Inferior parietal cortex (tissue), 1 donor: Measurements from ENCODE around the gene EPHB2.
A peak's percentile ranks its signal among the peaks of the same experiment; 100 is the strongest.
"Not testable (repeated sequence)": the region's sequence is repeated elsewhere in the genome, so short reads cannot be mapped to it uniquely, and the experiment has no call there.

Experiments used
- DNase-seq: peaks from one replicate; pipeline ENCODE4 v3.0.0-alpha.2; 2016; ENCODE audit errors: extremely low spot score

The EPHB2 gene

DNA sequence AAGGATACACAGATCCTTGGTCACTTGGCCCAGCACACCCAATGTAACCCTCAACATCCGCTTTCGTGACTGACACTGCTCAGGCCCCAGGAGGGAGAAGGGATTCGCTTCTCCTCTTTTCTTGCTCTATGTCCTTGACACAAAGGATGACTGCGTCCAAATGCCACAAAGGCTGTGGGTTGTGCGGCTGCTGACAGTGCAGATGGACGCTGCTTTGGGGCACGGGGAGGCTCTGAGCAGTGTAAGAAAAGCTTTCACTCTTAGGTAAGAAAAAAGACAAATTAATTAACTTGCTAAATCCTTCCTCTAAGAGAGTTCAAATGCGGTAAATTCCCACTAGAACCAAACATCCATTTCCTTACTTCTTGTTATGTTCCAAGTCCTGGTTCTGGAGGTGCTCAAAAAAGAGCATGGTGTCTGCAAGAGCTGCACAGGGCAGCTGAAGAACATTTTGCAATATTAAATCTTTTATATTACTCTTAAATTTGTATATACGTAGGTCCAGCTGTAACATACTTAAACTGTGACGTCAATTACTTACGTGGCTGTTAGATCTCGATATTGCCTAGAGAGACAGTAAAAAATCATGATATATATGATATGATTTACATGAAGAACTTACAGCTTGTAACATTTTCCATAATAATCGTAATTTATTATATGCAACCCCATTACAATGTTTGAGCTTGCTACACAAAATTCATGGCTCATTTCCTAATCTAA is 19.4 kb upstream of the EPHB2 start:
- no peak for DNase-seq

DNA sequence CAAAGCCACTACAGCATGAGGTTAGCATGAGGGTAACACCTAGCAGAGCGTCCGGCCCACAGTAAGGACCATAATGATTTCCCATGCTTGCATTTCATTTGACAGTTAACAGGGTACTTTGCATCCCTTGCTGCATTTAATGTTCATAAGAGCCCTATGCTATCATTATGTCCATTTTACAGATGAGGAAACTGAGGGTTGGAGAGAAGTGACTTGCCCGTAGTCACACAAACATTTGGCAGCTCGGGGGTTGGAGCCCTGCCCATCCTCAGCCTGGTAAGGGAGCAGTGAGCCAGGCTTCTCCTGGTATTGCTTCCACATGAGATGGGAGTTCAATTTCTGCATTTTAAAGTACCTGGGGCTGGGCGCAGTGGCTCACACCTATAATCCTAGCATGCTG is 16.5 kb upstream of the EPHB2 start:
- no peak for DNase-seq

DNA sequence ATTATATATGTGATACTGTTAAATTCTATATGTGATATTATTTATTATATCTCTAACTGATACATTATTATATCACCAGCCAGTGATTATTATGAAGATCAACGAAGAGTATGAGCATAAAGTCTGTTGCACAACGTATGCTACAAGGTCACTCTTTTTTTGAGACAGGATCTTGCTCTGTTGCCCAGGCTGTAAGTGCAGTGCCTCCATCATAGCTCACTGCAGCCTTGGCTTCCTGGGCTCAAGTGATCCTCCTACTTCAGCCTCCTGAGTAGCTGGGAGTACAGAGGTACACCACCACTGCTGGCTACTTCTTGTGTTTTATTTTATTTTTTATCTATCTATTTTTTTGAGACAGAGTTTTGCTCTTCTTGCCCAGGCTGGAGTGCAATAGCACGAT is 14.0 kb upstream of the EPHB2 start:
- no peak for DNase-seq

DNA sequence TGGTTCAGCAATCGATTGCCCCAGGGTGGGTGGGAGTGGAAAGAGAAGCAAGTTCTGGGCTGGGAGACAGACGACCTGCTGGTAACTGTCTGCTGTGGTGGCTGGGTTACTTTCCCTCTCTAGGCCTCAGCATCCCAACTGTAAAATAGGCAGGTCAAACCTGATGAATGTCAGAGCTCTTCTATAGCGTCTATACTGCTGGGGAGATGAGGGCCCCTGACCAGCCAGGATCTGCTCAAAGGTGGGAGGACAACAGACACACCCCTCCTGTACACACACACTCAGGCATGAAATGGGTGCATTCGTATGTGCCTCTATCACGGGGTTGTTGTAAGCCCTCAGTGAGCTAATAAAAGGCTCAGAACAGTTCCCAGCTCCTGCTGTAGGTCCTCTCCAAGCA is 12.7 kb upstream of the EPHB2 start:
- DNase-seq: no peak

DNA sequence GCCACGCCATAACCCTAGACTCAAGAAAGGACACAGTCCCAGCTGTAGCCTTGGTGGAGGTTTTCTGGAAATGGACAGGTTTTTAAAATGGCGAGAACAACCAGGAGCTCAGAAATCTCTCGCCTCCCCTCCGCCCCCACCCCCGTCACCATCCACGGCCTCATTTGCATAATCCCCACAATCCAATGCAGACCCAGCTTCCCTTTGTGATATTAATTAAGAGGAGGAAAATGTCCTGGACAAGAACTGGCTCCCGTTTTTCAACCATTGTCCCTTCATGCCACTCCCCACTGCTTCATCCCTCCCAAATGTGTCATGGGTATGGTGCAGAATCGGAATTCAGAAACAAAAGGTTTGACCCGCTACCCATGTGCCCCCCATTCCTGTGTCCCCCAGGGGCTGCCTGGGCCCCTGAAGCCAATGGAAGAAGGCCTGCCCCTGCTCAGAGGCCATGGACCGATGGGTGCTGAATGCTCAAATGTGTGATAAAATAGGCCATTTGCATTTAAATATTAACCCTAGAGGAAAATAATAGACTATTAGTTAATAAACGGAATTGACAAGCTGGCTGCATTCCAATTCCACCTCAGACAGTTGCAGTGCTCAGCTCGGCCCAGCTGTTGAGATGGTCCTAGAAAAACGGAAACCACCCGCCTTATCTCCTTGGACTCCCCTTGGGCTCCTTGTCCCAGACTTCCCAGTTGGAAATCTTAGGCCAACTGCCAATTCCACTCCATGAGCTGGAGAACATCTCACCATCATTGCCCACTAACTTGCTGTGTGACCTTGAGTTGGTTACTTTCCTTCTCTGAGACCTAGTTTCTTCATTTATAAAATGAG is 10.7 kb upstream of the EPHB2 start:
- DNase-seq: no peak

DNA sequence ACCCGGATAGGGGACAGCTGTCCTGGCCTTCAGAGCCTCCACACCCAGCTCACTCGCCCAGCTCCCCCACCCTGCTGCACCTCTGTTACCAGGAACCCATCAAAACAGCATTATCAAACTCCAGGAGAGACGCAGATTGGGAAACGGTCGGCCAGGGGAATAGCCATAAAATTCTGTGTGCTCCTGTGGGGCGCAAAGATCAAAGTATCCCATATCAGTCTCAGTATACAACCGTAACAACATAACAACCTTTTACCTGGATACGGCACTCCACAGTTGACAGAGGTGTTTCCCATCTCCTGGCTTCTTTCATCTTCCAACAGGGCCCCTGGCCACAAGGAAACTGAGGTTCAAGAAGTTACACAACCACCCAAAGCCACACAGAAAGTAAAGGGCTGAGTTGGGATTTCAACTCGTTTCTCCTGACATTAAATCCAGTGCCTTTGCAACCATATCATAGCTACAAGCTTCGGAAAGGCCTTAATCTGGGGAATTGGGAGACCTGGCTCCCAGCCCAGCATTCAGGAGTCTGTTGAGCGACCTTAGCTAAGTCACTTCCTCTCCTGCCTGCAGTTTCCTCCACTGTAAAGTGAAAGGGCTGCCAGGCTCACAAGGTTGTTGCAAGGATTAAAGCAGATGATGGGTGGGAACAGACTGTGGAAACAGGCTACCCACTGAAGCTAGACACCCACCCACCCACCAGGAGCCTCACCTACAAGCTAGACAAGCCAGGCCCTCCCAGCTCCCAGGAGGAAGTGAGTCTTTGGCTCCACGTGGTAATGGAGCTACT is 8.1 kb upstream of the EPHB2 start:
- DNase-seq: no peak

DNA sequence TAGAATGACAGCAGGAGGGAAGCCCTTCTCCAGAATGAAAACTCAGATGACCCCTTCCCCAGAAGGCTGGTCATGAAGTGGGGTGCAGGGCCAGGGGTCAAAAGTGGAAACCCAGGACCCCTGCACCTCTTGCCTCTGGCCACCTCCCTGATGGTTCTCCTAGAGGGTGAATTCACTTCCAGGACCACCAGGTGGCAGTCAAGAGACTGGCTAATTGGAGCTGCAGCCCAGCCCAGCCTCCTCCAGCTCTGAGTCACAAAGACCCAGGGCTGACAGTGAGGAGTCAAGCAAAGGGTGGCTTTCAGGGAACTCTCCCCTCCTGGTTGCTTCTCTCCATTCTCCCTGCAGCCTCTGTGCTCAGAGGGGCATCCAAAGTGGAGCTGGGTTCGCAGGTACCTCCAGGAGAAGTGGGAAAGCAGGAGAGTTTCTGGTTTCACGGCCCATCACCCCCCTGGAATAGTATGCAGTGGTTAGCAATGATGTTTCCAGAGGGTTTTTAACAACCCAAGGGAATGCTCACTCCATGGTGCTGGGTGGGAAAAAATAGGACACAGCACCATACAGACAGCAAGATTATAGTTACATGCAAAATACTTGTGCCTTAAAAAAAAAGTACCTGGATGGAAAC is 6.1 kb upstream of the EPHB2 start:
- peak; percentile 93 for DNase-seq

DNA sequence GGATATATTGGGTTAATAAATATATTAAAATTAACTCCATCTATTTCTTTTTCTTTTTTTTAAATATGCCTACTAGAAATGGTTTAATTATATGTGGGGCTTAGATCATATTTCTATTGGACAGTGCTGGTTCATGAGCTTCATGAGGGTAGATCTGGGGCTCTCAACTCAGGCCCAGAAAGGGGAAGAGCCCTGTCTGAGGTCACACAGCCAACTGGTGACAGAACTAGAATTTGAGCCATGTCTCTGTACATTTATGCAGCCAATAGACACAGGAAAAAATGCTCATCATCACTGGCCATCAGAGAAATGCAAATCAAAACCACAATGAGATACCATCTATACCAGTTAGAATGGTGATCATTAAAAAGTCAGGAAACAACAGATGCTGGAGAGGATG is 5.1 kb upstream of the EPHB2 start:
- DNase-seq: no peak

DNA sequence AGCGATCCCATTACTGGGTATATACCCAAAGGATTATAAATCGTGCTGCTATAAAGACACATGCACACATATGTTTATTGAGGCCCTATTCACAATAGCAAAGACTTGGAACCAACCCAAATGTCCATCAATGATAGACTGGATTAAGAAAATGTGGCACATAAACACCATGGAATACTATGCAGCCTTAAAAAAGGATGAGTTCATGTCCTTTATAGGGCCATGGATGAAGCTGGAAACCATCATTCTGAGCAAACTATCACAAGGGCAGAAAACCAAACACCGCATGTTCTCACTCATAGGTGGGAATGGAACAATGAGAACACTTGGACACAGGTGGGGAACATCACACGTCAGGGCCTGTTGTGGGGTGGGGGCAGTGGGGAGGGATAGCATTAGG is 4.5 kb upstream of the EPHB2 start:
- not testable (repeated sequence) for DNase-seq

DNA sequence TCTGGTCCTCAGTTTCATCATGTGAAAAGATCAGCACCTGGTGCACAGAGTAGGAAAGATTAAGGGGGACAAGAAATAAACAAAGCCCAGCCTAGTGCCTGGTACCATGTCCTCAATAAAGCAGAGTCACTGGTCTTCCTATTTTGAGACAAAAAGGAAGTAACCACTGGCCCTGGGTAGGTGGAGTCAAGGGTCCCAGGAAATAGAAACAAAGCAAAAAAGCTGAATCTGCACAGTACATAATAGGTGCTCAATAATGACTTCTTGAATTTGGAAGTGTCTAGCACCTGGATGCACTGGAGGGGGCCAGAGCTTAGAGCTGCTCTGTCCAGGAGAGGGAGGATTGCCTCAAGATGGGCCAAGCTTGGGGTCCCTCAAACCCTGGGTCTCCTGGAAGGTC is 1.9 kb upstream of the EPHB2 start:
- DNase-seq: no peak

DNA sequence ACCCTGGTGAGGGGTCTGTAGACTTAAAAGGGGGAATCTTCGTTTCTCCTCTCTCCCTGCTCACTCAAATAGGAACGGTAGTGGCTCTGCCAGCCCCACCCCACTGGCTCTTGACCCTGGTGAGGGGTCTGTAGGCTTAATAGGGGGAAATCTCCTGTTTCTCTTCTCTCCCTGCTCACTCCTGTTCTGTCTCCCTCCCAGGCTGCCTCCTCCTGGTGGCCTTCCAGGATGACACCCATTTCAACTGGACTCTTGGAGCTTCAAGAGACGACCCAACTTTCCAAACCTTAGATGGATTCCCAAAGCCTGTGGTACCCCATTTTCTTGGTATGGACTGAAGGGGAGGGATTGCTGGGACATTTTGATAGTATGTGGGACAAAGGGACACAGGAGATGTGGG is 1.4 kb upstream of the EPHB2 start:
- no peak for DNase-seq

DNA sequence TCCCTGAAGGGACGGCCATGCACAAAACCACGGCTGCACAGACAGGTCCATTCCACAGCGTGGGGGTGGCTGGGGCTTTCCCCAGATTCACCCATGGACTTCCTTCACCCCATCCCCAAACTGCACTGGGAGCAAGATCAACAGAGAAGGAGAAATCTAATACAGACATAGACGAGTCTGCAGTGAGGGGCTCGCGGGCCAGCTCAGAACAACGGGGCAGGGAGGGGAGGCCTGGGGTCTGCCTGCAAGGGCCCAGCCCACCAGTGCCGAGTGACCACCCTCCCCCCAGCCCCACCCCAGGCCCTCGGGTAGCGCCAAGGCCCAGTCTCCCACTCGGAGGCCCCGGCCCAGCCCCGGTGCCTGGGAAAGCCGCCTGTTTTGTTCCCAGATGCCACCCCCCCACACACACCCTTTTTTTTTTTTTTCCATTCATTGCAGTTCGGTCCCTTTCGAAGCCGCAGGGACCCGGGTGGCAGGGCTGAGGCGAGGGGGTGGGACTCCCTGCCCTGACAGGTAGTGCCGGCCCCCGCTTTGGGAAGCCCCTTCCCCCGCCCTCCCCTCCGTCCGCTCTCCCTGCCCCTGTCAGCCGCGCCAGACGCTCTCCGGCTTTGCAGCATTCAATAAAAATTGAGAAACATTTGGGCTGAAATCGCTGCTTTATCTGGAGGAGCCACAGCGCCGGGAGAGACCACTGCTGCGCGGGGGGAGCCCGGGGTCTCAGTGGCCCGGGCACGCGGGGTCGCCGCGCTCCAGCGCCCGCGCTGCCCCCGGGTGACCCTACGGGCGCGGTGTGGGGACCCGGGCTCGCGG is 543 bp upstream of the EPHB2 start:
- DNase-seq: peak; percentile 65

DNA sequence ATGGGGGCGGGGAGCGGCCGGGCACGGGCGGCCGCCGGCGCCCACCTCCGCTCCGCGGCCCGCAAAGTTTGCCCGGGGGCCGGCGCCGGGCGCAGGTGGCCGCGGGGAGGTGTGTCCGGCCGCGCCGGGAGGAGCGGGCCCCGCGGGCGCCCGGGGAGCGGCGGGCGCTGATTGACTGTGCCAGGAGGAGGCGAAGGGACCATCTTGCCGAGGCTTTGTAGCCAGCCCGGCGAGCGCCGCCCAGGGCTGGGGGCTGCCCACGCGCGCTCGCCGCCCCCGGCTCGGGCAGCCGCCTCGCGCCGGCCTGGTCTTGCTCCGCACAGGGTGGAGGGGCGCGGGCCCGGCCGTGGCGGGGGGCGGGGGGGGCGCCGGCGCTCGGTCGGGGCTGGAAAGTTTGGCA is 432 bp downstream of the EPHB2 start:
- no peak for DNase-seq

DNA sequence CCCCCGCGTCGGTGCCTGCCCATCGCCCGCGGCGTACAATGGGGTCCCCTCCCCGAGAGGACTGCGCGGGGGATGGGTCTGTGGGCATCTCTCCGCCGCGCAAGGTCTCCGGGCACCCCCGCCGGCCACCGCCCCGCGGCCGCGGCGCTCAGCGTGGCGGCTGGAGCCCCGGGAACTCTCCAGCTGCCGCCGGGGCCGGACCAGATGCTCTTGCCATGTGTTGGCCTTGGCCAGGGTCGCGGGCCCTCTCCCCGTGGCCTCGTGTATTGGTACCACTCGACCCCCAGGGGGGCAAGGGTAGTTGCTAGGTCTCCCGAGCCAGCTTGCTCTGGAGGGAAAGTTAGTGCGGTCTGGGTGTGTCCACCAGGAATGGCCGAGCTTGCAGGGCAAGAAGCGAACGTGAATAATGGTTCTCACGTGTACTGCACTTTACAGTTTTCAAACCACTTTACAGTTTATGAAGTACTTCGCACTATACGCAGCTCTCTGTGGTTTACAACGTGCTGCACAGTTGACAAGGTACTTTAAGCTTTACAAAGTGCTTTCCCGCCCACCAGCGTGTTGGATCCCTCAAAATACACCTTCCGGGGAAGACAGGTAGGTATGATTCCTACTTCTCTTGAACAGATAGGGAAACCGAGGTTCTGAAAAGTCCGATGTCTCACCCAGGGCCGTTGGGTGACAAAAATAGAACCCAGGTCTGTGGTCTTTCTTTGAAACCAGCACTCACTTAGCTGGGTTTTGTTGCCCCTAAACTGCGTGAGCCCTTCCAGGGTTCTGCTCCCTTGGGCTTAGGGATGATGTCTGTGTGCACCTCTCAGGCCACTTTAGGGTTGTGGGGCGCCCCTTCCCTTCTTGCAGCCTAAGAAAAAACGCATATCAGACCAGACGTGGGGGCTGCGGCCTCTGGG is 1.2 kb downstream of the EPHB2 start:
- no peak for DNase-seq

DNA sequence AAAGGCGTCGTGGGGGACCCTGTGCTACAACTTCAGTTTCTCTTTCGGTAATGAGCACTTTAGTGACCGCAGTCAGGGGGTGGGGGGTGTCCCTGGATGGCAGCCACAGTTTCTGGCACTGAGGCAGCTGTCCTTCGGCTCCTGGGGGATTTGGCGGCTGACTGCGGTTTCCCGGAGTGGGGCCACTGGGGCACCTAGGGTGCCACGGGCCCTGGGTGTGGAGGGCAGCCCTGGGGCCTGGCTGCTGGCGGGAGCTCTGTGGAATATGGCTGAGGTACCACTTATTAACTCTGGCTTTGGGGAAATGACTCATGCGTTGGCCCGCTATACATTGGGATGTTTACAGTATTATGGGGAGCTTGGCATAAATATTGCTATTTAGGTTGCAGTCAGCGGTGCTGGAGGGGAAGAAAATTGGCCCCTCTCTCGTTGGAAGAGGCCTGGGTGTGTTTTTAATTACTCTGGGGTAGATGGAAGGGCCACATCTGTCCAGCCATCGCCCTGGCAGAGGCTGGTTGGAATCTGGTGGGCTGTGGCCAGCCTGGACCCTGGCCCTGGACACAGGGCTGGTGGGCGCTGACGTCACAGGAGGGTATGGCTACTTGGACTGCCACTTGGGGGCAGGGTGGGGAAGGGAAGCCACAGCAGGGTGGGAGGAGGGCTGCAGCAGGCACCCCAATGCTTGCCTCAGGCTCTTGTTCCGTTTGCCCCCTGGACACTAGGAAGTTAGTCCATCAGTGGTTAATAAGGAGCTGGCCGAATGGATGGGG is 2.0 kb downstream of the EPHB2 start:
- no peak for DNase-seq

DNA sequence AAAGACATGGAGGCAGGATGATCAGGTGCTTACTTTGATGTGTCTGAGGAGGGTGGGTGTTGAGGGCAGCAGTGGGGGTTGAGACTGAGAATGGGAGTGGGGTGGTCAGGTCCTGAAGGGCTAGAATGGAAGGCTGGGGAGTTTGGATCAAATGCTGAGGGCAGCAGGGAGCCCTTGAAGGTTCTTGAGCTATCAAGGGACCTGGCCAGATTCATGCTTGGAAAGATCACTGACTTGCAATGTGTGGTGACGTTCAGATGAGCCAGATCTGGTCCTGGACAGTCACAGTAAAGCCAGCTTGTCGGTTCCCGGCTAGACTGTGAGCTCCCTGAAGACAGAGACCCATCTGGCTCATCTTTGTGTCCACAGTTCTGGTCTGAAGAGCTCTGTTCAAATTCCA is 3.8 kb downstream of the EPHB2 start:
- no peak for DNase-seq

DNA sequence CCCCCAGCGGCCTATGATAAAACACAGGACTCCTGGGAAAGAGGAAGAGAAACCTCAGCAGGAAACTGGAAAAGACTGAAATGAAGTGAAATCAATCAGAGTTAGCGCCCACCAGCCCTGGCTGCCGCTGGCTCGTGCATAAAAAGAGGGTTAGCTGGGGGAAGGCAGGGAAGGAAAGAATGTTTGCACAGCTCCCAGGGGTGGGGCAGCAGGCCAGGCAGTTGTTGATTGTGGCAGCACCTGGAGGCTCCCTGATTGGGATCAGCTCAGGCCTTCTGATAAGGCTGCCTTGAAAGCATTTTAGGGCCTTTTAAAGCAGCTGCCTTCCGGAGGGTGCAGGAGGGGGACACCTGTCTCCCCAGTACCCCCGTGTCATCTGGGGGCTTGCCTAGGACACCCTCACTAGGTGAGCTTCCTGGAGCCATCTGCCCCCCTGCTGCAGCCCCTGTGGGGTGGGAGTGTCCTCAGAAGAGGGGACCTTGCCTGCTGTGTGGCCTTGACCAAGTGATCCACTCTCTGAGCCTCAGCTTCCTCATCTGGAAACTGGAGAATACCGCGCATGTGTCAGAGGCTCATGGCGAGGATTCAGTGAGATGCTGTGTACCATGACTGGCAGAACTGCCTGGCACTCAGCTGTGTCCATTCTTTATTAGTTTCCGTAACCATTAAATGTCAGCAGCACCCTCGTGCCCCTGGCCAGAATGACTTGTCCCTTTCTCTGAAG is 6.6 kb downstream of the EPHB2 start:
- DNase-seq: no peak

DNA sequence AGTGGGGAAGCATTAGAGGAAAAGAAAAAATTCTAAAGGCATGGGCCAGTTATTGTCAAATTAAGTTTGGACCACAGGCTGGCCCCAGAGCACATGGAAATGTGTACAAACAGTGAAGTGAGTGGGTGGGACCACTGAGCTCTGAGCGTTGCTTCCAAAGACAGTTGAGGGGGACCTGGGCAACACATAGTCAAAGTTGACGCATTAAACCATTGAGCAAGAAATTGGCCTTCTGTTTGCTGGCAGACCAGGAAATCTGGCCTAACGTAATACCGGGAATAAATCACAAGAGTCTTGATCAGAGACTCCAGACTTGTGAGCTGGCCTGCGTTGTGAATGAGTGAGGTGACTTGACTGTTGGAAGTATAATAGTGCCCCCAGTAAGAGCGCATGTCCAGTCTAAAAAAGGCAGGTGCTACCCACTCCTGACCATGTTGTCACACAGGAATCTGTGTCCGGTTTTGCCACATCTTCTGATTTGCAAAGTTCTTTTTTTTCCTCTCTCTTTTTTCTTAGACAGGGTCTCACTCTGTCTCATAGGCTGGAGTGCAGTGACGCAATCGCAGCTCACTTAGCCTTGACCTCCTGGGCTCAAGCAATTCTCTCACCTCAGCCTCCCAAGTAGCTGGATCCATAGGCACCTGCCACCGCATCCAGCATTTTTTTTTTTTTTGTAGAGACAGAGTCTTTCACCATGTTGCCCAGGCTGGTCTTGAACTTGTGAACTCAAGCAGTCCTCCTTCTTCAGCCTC is 10.7 kb downstream of the EPHB2 start:
- DNase-seq: no peak
